GM18520 (cell line): ENCODE results near the gene TMEM182.

Experiments used
- ATAC-seq: cut with Tn5 transposase; IDR thresholded peaks from one replicate; pipeline ENCODE4 v1.9.1; 2021; ENCODE audit not compliant: unreplicated experiment

TMEM182 gene

DNA sequence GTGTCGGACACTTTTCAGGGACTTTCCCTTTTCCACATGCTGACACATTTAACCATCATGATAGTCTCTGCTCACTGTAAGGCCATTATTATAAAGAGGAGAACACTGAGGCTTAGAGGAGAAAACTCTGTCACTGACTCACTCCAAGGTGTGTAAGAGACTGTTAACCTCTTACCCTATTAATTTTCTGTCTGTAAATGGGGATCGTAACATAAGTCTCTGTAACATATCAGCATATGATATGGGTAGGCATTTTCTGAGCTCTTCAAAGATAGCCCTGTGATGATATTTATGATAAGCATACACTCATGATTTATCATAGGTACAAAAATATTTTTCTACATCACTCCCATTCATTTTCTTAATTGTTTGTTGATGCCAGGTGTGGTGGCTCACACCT is 36.4 kb downstream of the TMEM182 start:
- no peak for ATAC-seq

DNA sequence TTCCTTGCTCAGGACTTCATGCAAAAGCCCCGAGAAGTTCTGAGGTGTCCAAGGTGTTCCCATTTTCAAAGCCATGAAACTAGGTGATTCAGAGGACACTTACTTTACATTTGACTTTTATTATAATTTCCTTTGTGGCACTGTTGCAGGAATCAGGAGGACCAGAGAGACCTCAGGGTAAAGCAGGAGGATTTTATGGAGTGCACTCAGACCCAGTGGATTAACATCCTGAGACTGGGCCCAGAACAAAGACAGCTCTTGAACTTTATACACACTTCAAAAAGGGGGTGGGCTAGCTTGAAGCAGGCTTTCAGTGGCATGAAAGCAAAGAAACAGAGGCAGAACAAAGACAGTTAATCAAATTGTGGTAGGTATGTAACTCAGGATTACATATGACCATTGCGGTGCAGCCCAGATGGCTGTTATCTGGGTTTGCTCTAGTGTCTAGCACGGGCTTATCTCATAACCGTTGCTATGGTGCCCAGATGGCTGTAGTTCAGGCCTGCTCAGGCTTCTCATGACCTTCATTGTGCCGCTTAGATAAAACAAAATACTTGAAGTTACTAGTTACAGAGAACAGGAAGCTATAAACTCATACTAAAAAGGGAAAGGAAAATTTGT is 39.4 kb downstream of the TMEM182 start:
- ATAC-seq: no peak

DNA sequence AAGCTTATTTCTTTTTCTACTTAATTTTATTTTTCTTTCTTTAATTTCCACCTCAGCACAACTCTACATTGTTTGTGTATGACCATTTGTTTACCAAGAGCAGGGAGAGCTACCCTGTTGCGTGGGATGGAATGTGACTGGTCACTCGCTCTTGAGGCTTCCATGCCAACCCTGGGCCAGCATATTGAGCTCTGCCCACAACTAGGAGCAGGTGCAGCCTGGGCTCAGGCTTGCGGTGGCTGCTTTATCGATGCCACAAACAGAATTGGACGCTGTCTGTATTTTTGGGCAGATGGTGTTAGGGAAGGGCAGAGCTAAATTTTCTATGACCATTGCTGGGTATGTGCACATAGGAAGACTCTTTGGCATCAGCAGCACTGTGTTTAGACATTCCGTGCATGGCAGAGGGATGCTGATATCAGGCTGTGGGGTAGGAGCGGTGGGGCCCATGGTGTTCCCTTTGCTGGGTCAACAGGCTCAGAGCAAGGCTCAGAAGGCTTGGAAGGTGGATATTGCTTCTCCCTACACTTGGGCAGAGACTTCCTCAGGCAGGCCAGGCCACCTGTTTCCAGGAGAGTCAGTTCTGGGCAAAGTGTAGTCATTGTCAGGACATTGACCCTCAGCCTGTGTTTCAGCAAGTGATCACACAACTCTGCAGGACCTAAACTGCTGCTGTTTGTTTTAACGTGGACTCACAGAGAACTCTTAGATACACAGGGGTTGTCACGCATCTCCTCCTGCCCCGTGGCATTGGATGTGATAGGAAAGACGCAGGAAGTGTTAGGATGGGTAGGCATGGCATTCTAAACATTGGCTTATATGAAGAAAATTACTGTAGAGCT is 40.2 kb downstream of the TMEM182 start:
- no peak for ATAC-seq

DNA sequence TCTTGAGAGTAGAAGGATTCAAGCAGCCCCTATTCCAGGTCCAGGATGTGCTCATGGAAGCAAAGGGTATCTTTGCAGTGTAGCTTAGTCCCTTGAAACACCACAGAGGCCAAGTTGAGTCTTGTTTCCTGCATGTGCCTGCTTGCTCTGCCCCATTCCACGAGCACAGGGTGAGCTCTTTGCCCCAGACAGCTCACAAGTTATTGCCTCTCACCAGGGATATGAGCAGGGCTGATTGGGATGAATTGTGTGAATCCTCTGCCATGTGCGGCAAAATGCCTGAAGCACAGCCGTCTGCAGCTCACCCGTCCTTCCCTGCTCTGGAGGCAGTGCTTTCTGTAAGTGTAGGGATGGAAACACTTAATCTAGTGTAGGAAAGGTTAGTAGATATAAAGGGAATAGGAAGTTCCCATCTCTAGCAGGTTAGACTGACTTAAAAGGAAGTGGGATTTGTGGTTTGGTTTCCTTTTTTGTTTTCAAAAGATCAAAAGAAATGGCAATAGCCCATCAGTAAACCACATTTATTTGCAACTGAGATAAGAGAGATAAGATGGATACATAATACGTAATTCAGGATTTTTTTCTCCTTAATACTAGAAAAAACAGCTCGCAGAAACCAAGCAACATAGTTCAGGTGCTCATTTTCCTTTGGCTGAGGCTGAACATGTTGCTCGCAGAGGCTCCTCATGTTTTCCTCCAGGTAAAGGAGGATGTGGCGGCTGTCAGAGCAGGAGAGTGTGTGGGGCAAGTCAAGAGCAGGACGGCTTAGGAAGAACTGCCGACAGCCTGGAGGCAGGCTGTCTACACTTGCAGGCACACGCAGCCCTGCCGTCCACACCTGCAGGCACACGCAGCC is 41.4 kb downstream of the TMEM182 start:
- no peak for ATAC-seq

DNA sequence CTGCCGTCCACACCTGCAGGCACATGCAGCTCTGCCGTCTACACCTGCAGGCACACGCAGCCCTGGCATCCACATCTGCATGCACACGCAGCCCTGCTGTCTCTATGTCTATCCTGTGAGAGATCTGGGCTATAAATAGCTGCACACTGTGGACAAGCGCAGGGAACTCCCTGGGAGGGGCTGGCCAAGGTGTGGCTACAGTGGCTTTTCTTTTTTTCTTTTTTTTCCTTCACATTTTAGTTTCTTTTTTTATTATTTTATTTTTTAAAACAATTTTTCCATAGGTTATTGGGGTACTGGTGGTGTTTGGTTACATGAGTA is 42.0 kb downstream of the TMEM182 start:
- no peak for ATAC-seq

DNA sequence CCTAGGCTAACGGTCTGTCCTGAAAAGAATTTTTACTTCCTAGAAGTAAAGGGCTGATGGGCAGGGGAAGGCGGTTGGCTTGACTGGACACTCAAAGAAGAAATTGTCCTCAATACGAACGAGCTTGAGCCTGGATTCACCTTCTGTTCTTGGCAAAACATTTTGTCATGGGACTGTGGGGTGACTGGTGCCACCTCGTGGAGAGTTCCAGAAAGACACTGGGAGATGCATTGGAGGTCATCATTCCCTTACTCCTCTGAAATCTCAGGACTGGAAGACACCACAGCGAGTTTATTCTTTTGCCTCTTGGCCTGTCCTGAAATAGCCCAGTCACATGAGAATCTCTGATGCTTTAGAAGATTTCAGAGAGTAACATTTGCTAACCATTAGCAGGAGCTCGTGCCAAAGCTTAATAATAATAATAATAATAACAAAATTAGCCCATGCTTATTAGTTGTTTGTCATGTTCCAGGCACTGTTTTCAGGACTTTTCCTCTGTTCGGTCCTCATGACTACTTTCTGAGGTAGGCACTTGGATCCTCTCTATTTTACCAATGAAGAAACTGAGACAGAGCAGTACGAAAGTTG is 44.5 kb downstream of the TMEM182 start:
- peak; percentile 78 for ATAC-seq

DNA sequence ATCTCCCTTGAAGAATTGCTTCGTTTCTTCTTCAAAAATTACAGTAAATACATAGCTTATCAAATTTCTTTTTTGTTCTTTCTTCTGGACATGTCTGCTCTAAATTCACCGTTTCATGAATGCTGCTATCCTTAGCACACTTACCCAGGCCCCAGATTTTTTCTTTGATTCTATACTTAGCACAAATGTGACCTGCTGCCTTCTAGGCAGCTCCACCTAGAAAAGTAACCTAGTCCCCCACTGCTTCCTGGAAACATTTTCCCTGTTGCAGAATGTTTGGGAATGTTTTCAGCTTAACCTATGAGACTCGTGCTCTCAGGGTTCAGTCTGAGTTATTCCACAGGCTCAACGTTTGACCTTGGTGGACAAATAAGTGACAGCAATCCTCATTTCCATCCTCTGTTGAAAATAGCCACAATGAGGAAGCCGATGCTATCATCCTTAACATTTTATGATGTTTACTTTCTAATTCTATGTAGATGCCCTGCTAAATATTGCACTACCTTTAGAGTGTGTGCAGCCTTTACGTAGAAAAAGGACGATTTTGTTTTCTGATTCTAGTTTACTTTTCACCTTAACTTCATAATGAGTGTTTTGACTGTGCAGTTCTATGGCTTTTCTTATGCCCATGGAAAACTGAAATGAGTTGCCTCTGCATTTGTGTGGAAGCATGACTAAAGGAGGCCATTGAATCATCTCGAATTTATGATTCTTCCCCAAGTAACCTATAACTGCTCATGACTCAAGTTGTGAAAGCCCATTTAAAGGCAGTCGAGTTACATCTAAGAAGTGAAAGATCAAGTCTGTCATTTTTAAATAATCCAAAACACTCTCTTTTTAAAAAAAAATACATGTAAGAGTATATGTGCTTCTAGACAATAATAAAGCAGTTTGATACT is 47.7 kb downstream of the TMEM182 start:
- no peak for ATAC-seq

DNA sequence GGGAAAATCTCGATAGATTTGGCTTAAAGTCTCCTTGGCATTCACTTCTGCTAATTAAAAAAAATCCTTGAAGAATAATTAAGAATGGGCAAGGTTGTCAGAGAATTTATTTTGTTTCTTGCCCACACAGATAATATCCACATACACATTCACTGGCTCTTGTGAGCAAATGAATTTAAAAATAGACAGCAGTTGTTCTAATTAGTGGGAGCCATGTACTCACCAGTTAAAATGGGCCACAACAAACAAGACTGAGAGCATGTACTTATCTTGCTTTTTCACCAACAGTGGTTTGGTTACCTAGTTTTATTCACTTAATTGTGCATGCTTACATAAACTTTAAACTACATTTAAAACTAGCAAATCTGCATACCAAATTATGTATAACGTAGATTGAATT is 53.5 kb downstream of the TMEM182 start:
- no peak for ATAC-seq

DNA sequence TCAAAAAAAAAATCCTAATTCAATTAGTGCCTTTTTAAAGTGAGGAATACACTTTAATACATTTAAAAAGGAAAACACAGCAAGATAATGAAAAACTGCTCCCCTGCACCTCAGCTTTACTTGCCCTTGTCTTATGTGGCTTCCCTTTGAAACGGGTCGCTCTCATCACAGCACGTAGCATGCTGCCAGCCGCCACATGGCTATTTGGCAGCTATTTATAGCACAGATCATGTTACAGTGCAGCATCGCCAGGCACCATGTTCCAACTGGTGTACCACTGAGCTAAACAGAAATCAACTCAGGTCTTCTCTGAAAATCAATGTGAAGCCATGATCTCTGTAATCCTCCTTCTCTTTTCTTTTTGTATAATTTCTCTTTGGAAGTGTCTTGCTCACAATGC is 65.1 kb downstream of the TMEM182 start:
- no peak for ATAC-seq

DNA sequence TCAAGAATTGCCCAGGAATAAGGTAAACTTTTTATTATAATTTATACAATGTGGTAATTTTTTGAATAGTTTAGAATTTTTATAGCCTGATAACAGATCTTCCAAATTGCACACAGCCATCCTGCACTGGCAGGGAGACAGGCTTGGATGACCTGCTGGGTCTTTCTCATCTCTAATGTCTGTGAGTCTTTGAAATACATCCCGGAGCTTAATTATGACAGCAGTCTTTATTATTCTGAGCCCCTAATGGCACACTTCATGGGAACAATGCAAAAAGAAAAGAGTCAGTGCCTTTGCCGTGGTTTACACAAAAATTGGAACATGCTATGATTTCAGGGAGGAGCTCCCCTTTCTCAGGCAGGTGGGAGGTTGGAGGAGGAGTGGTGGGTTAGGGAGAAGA is 71.0 kb downstream of the TMEM182 start:
- ATAC-seq: no peak

DNA sequence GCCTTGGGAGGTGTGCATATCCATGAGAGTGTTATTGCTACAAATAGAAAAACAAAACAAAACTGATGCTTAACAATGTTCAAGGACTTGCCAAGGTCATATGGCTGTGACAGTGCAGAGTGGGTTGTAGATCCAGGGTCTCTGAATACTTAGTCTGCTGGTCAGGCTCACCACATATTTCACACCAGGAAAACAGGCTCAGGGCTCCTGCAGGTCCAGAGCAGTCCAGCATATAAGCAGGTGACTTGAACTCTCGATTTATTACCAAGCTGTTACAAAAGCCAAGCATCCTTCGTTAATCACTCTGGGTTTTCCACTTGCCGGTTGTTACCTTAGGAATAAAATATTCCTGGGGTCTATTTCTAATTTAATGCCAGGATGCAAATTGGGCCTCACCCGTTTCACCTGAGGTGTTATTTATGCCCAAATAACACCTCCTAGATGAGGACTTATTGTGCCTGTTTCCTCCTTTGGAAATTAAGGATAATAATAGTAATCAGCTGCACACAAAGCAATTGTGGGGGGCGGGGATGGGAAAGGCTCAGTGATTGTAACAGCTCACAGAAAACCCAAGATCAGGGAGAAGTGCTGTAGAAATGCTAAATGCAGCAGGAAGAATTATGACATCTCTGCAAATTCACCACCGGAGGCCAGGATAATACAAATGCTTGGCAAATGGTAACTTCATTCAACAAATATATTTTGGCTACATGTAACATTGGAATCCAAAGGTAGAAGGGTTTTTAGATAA is 72.9 kb downstream of the TMEM182 start:
- ATAC-seq: no peak

DNA sequence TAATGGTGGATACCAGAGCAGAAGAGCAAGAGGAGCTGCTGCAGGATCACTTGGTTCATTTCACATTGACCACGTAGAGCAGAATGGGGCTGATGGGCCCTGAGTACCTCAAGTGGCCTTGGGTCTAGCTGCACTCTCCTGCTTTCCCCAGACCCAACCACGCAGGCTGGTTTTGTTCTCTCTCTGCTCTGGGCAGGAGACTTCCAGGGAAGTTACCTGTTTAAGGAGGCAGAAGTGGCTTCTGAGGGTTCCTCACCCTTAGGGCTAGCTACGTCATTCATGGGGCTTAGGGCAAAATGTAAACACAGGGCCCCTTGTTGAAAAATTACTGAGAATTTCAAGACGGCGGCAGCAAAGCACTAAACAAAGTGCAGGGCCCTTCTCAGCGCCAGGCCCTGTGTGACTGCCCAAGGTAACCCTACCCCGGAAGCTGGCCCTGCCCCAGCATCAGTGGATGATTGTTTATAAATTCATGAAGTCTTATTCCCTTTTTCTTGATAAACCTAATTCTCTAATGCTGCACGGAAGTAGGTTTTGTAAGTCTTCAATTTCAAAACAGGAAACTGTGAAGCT is 75.9 kb downstream of the TMEM182 start:
- no peak for ATAC-seq

DNA sequence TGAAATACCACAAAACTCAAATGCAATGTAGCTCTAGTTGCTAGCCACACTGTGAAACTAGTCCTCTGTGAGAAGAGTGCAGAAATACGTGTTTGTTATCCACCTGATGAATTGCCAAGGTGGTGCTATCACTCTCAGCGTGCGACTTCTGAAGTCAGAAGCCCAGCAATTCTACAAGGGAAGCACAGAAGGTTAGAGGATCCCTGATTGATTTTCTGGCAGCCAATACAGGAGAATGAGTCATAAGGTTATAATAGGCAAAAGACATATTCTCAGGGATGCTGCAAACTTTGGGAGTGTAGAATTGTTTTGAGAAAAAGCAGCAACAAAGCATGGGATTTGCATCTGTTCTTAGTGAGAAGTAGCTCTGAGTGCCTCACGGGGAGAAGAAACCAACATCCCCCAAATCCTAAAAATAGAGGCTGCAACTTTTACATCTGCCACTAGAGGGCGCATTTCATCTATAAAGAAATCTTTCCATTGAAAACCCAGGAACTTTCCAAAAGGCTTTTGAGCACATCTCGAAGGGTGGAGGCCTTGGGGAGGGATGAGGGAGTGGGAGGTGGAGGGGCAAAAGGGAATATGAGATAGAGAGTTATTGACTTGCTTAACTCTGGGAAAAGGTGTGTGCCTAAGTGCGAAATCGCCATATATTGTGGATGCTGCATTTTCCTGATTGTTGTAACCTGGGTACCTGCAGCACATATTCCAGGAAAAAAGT is 78.0 kb downstream of the TMEM182 start:
- no peak for ATAC-seq

DNA sequence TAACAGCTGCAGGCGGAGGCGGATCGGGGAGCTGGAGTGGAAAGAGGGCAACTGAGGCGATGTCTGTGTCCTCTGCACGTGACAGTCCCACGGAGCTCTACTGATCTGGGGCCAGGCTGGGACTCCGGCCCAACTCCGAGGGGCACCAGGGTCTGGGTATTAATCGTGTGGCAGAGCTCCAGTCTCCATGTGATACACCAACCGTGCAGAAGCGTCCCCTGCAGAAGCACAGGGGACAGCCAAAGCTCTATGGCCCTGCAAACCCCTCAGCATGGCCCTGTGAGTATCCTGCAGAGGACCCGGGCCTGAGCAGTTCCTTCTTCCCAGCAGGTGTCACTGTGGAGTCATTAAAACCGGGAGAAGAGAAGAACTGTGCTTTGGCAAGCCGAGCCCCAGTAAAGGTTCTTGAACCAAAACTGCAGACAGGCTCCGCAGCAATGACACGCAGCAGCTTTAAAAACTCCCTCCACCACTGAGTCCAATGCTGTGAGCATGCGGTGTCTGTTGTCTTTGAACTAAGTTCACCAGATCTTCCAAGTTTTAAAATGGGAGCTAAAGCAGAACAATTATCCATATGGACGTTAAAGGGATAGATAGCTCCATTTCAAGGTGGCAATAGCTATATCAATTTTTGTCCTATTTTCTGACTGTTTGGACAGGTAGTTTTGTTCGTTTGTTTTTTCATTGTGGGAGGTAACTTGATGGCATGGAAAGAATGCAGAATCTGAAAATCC is 79.4 kb downstream of the TMEM182 start:
- ATAC-seq: no peak

DNA sequence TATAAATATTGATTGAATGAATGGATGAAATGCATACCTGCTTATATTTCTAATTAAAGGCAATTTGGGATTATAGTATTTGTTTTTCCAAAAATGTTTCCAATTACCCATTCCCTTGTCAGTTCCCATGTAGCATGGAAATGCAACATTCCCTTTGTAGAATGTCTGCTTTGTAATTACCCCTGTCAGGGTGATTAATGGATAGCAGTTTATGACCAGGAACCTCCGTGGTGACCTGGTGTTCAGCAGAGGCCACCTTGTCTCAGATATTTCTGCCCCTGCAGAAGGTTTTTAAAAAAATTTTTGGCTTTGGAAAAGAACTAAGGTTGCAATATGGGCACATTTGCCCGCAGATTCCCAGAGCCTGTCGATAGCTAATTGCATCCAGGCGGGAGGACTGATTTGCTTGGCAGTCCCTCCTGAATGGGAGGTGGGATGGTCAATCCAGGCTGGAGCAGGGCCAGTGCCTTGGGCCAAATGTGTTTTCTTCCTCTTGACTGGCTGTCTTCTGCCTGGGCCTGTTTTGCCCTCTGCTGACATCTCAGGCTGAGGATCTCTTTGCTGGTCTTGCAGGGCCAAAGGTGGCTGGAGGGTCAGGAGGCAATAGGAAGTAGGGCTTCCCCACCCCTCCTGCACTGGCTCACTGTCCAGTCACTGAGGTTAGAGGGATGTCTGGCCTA is 82.1 kb downstream of the TMEM182 start:
- no peak for ATAC-seq

DNA sequence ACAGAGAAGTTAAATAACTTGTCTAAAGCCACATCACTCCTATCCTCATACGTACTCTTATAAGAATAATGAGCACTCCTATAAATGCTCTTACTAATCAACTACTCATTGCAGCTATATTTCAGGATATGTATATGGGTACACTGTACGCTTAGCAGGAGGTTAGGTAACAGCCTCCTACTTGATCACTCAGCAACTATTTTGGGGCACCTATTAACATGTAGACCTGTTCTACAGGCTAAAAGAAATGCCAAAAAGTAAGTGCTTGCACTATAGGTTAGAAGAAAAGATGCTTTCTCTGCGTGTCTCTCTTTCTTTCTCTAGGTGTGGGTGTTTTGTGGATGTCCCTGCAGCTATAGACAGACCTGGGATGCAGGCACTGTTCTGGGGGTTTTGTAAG is 83.1 kb downstream of the TMEM182 start:
- no peak for ATAC-seq

DNA sequence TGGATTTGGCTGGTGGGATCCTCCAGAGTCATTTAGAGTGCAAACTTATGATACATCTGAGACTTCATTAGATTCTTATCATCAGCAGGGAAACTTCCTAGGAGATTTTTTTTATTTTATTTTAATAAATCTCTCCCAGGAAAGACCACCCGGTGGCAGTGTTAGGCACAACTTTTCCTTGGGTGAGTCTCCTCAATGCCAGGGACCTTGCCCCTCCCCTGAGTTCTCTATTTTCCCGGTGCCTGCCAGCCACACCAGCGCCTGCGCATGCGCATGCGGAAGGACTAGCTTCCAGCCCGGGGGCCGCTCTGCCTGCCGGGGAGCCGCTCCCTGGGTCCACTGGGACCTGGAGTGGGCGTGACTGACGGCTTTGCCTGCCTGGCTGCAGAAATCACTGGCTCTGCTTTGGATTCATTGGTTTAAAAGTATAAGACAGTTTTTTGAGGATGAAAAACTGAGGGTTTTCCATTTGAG is 86.6 kb downstream of the TMEM182 start:
- no peak for ATAC-seq
